GM20000 (cell line): Measurements from ENCODE around the gene TBC1D28.
"Not testable (repeated sequence)": the region's sequence is repeated elsewhere in the genome, so short reads cannot be mapped to it uniquely, and the experiment has no call there.

Experiments
- DNase-seq: peaks from one replicate; pipeline ENCODE4 v3.0.0; 2012; ENCODE audit warnings: low spot score
- CTCF ChIP-seq: IDR thresholded peaks from 2 replicates; pipeline ENCODE4 v1.5.1; 2012; ENCODE audit warnings: mild to moderate bottlenecking, control low read depth; ENCODE audit errors: extremely low read depth, missing control alignments

Gene TBC1D28

DNA sequence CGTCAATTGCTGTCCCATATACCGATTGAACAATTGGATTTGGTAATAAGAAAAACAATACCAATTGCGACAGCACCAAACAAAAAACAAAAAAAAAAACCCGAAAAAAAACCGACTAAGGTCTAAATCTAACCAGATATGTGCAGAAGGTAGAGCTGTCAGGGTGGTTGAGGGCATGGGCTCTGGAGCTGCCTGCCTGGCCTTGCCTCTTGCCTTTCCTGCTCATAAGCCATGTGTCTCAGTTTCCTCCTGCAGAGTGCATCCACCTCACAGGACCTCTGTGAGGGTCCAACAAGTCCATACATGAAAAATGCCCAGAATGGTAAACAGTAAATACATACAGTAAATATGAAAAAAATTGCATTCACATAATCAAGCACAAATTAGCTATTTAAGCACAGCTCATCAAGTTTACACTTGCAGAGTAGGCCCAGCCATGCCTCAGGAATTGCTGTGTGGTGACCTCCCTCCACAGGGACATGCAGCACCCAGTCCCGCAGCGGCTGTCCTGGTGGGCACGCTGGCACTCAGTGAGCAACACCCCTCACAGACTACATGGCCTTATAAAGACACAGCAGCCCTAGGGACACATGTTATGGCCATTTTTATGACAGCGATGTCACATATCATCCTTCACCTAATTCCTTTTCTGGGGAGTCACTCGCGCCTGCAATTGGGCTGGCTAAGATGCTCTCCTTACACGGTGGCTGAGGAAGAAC is 17.9 kb downstream of the TBC1D28 start:
- no peak for TF ChIP-seq CTCF
- DNase-seq: no peak

- DNase-seq: peak; percentile 73
- TF ChIP-seq CTCF: peak; percentile 99
Measured at GRCh38 chr17:18625509-18626104, 18.6 kb downstream of the TBC1D28 start.

DNA sequence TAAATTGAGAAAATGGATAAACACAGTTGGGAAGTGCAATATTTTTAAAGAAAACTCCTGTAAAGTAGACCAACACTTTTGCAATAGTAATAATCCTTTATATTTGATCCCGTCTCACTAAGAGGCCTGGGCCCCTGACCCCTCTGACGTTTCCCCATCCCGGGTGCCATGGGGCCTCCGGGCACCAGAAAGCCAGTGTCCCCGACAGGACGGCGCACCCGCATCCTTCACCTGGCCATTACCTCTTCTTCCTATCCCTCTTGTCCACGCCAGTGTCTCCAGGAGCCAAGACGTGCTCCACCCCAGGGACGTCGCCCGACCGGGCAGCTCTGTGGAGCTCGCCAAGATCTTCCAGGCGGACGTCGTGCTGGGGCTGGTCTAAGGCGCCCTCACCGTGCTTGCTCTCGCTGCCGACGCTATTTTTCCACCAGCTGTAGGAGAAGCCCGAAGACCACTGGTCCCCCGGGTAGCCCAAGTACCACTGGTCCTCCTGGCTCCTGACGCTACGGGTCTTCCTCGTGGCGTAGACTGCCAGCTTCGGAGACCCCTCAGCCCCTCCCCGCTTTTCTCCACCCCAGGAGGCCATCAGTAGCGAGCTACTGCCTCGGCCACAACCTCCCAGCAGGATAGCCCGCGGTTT is 19.2 kb downstream of the TBC1D28 start:
- DNase-seq: not testable (repeated sequence)

GRCh38 chr17:18617613-18618012 is 26.6 kb downstream of the TBC1D28 start:
- DNase-seq: not testable (repeated sequence)

GRCh38 chr17:18613016-18613415 is 31.2 kb downstream of the TBC1D28 start:
- not testable (repeated sequence) for DNase-seq

GRCh38 chr17:18593138-18593537 is 51.1 kb downstream of the TBC1D28 start:
- not testable (repeated sequence) for DNase-seq
